Transverse colon (tissue), 4 donors: Measurements from ENCODE around the gene VIM.

Experiments
- POLR2A ChIP-seq: fragments of 450-650 bp; IDR thresholded peaks from one replicate; pipeline ENCODE4 v1.6.1; 2016; ENCODE audit warnings: antibody characterized with exemption, mild to moderate bottlenecking, moderate library complexity
- POLR2AphosphoS5 ChIP-seq, 3 donors: sonication (generic); formaldehyde crosslinking; IDR thresholded peaks; one replicate each; pipeline ENCODE4 v1.6.1; 2016; ENCODE audit warnings: antibody characterized with exemption in 3 of 3
- TF ChIP-seq, protein P1 (sequence below), 5 experiments: fragments of 200-600 bp in 3 of 5; fragments of 450-650 bp in 2 of 5; sonication (generic) in 3 of 5; IDR thresholded peaks; 1 replicate in 2 of 5; 2 replicates in 3 of 5; pipeline ENCODE4 v1.5.1; 2016 to 2017; ENCODE audit warnings: antibody characterized with exemption in 5 of 5, inconsistent platforms in 3 of 5, mild to moderate bottlenecking in 2 of 5, moderate library complexity in 1 of 5

DNA sequence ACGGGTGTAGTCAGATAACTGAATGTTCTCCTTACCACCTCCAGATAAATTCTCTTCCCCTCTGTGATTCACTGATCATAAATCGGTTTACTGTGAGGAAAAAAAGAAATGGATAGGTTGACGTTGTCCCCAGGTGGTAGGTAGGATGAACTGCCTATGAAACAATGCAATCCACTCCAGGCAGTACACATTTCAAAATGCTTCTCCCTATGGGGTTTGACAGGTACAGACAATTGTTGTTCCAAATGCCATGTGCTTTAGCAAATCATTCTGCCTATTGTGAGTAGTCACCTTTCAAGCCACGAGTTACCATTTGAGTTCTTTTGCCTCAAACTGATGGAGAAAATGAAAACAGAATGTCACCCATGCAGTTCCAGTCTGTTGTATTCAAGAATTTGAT, 21.8 kb downstream of the VIM start:
- no peak for TF ChIP-seq POLR2AphosphoS5 (IDR thresholded peaks at IDR 0.05)
- TF ChIP-seq, protein P1, sequence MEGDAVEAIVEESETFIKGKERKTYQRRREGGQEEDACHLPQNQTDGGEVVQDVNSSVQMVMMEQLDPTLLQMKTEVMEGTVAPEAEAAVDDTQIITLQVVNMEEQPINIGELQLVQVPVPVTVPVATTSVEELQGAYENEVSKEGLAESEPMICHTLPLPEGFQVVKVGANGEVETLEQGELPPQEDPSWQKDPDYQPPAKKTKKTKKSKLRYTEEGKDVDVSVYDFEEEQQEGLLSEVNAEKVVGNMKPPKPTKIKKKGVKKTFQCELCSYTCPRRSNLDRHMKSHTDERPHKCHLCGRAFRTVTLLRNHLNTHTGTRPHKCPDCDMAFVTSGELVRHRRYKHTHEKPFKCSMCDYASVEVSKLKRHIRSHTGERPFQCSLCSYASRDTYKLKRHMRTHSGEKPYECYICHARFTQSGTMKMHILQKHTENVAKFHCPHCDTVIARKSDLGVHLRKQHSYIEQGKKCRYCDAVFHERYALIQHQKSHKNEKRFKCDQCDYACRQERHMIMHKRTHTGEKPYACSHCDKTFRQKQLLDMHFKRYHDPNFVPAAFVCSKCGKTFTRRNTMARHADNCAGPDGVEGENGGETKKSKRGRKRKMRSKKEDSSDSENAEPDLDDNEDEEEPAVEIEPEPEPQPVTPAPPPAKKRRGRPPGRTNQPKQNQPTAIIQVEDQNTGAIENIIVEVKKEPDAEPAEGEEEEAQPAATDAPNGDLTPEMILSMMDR (IDR thresholded peaks at IDR 0.05) = peak in 2 of 5 experiments; percentile 23 to 42
- no peak for TF ChIP-seq POLR2A
